ENCODE measurements around the gene TBCCD1. TPM values are rescaled to one million over a fixed set of nuclear protein-coding genes. Genes with fewer than 3 reads are reported as not detected.

The TBCCD1 gene
- total RNA-seq, 1 donor from 2014 or later, result 8.7 TPM

DNA sequence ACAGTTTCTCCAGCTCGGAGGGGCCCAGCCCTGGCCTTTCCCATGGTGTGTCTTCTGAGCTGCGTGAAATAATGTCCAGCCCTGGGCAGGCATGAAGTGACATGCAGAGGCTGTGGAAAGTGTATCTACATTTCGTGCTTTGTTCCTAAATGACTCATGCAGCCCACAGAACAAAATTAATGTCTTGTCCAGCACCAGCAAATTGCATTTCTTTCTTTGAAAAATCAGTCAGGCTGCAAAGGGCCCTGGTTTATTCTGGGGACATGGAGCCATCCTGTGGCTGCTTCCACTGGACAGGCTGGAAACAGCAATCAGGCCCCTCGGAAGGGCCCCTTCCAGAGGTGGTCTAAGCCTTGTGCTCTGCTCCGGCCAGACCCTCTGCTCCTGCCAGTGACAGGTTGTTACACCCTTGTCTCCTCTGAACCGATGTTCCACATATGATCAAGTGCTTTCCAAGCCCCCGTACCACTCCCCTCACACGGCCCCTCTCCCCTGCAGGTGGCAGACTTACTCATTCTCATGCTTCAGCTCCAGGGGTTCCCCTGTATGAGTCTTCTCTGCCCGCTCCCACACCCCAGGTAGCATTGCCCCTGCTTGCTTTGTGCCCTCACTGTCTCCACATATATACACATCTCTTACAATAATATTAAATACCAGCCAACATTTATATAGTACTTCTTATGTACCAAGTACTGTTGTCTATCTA lies 56.6 kb downstream of the TBCCD1 start:
- Mint-ChIP-seq H3K36me3 (ENCODE audit: low read depth, unreplicated experiment) (peaks cover 2% of the 10 kb centered on the region), H3K4me3 (ENCODE audit: unreplicated experiment) (no peak overlapping the region), H3K9me3 (ENCODE audit: unreplicated experiment) (no peaks in the 10 kb centered on the region), H3K27me3 (ENCODE audit: low read depth, unreplicated experiment) (peaks cover 48% of the 10 kb centered on the region), H3K27ac (ENCODE audit: unreplicated experiment) (no peak overlapping the region), H3K4me1 (ENCODE audit: low read depth, unreplicated experiment) (peaks cover 5% of the 10 kb centered on the region)
- no peaks in the 10 kb centered on the region for H3K9me3 ChIP-seq (ENCODE audit: insufficient read depth, low read depth, low read length)
- peak; percentile 30 for DNase-seq (ENCODE audit: low read depth)
- no peaks in the 10 kb centered on the region for H4K20me1 ChIP-seq (ENCODE audit: insufficient read depth, low read length)
- TF ChIP-seq CTCF (IDR thresholded peaks at IDR 0.05; ENCODE audit: insufficient read depth, low read depth, low read length) (no peak), EZH2 (IDR thresholded peaks at IDR 0.05; ENCODE audit: insufficient read depth, low read length) (no peak)
- H3K4me2 ChIP-seq (ENCODE audit: low read length), result no peak overlapping the region
- H3K9ac ChIP-seq (ENCODE audit: low read length), result no peak overlapping the region
- no peaks in the 10 kb centered on the region for H3K36me3 ChIP-seq (ENCODE audit: insufficient read depth, low read length)
- H3K27ac ChIP-seq (ENCODE audit: low read depth, low read length), result no peak overlapping the region
- H3K79me2 ChIP-seq (ENCODE audit: insufficient read depth, low read length), result no peaks in the 10 kb centered on the region
- H3K4me1 ChIP-seq (ENCODE audit: insufficient read depth, low read length), result no peaks in the 10 kb centered on the region
- H3K27me3 ChIP-seq (ENCODE audit: insufficient read depth, low read length), result peaks cover 15% of the 10 kb centered on the region
- H3K4me3 ChIP-seq (ENCODE audit: insufficient read depth, low read depth, low read length), result no peak overlapping the region
- H2AFZ ChIP-seq (ENCODE audit: low read depth, low read length), result no peak overlapping the region
- no peak for FAIRE-seq

DNA sequence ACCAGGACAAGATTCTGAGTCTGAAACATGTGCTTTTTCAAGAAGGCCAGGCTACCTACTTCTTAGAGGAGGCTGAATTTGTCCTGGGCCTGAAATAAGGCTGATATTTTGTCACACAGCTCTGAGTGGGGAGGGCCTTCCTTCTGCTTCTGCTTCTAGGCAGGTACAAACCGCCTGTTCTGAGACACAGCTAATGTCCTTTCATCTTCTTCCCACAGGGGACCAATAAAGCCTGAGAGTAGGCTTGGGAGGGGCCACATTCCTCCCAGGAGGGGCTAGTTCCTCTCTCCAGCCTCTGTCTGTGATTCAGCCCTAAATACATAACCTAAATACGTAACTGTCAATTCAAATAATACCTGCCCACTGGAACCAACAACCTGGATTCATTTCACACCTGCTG lies 57.7 kb downstream of the TBCCD1 start:
- no peaks in the 10 kb centered on the region for H3K36me3 Mint-ChIP-seq (ENCODE audit: low read depth, unreplicated experiment)
- no peak overlapping the region for H3K4me3 Mint-ChIP-seq (ENCODE audit: unreplicated experiment)
- Histone ChIP-seq H4K20me1 (ENCODE audit: insufficient read depth, low read length) (no peaks in the 10 kb centered on the region), H2AFZ (ENCODE audit: low read depth, low read length) (no peak overlapping the region), H3K4me3 (ENCODE audit: insufficient read depth, low read depth, low read length) (no peak overlapping the region), H3K27ac (ENCODE audit: low read depth, low read length) (no peak overlapping the region), H3K27me3 (ENCODE audit: insufficient read depth, low read length) (peaks cover 11% of the 10 kb centered on the region), H3K4me1 (ENCODE audit: insufficient read depth, low read length) (no peaks in the 10 kb centered on the region), H3K79me2 (ENCODE audit: insufficient read depth, low read length) (no peaks in the 10 kb centered on the region), H3K4me2 (ENCODE audit: low read length) (no peak overlapping the region), H3K9ac (ENCODE audit: low read length) (no peak overlapping the region), H3K9me3 (ENCODE audit: insufficient read depth, low read depth, low read length) (no peaks in the 10 kb centered on the region), H3K36me3 (ENCODE audit: insufficient read depth, low read length) (no peaks in the 10 kb centered on the region)
- FAIRE-seq (no peak), DNase-seq (ENCODE audit: low read depth) (no peak)
- no peak overlapping the region for H3K27ac Mint-ChIP-seq (ENCODE audit: unreplicated experiment)
- H3K27me3 Mint-ChIP-seq (ENCODE audit: low read depth, unreplicated experiment), result peaks cover 43% of the 10 kb centered on the region
- no peaks in the 10 kb centered on the region for H3K9me3 Mint-ChIP-seq (ENCODE audit: unreplicated experiment)
- peaks cover 3% of the 10 kb centered on the region for H3K4me1 Mint-ChIP-seq (ENCODE audit: low read depth, unreplicated experiment)
- TF ChIP-seq CTCF (IDR thresholded peaks at IDR 0.05; ENCODE audit: insufficient read depth, low read depth, low read length), result no peak
- no peak for TF ChIP-seq EZH2 (IDR thresholded peaks at IDR 0.05; ENCODE audit: insufficient read depth, low read length)

GRCh38 chr3:186506857-186507256 lies 60.3 kb downstream of the TBCCD1 start:
- H3K36me3 ChIP-seq (ENCODE audit: insufficient read depth, low read length), result no peaks in the 10 kb centered on the region
- H3K9me3 Mint-ChIP-seq (ENCODE audit: unreplicated experiment), result no peaks in the 10 kb centered on the region
- DNase-seq (ENCODE audit: low read depth) (peak; percentile 17), FAIRE-seq (no peak)
- peaks cover 42% of the 10 kb centered on the region for H3K27me3 Mint-ChIP-seq (ENCODE audit: low read depth, unreplicated experiment)
- H3K36me3 Mint-ChIP-seq (ENCODE audit: low read depth, unreplicated experiment), result peaks cover 3% of the 10 kb centered on the region
- H3K4me1 ChIP-seq (ENCODE audit: insufficient read depth, low read length), result no peaks in the 10 kb centered on the region
- H2AFZ ChIP-seq (ENCODE audit: low read depth, low read length), result no peak overlapping the region
- H3K9me3 ChIP-seq (ENCODE audit: insufficient read depth, low read depth, low read length), result no peaks in the 10 kb centered on the region
- H3K4me3 Mint-ChIP-seq (ENCODE audit: unreplicated experiment), result no peak overlapping the region
- no peak overlapping the region for H3K4me3 ChIP-seq (ENCODE audit: insufficient read depth, low read depth, low read length)
- H3K4me2 ChIP-seq (ENCODE audit: low read length), result no peak overlapping the region
- H3K27ac ChIP-seq (ENCODE audit: low read depth, low read length), result no peak overlapping the region
- no peaks in the 10 kb centered on the region for H4K20me1 ChIP-seq (ENCODE audit: insufficient read depth, low read length)
- H3K4me1 Mint-ChIP-seq (ENCODE audit: low read depth, unreplicated experiment), result peaks cover 10% of the 10 kb centered on the region
- no peak overlapping the region for H3K9ac ChIP-seq (ENCODE audit: low read length)
- no peak overlapping the region for H3K27ac Mint-ChIP-seq (ENCODE audit: unreplicated experiment)
- H3K79me2 ChIP-seq (ENCODE audit: insufficient read depth, low read length), result no peaks in the 10 kb centered on the region
- TF ChIP-seq EZH2 (IDR thresholded peaks at IDR 0.05; ENCODE audit: insufficient read depth, low read length), result no peak
- no peak for TF ChIP-seq CTCF (IDR thresholded peaks at IDR 0.05; ENCODE audit: insufficient read depth, low read depth, low read length)
- peaks cover 13% of the 10 kb centered on the region for H3K27me3 ChIP-seq (ENCODE audit: insufficient read depth, low read length)
